ENCODE results near the gene APOA1. TPM values are rescaled to one million over a fixed set of nuclear protein-coding genes. Genes with fewer than 3 reads are reported as not detected.

APOA1 gene
- total and polyA plus RNA-seq, 2 donors (not counting 3 experiments of a cell fraction or from before 2014, with no cell fraction given) = not detected

DNA sequence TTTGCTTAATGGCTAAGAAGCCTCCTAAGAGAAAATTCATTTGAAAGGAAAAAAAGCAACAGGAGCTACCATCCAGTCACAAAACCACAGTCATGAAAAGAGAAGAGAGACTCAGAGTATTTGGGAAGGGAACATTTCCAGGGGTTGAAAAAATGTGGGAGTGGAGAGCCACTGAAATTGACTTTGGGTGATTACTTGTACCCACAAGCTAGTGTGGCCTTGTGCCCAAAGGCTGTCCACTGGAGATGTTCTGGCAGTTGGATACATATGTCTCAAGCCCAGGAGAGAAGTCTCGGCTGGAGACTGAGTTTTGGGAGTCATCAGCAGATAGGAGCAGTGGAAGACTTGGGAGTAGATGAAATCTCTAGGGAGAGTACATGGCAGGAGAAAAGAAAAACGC is 42.6 kb downstream of the APOA1 start:
- no TSS peak for BruUV-seq (replicated peaks)
- H3K4me3 ChIP-seq (replicated peaks in 1 of 3; ENCODE audit: insufficient read depth in 1 of 3, low read depth in 1 of 3, low read length in 3 of 3) = no peak overlapping the region
- H3K9me1 ChIP-seq (replicated peaks; ENCODE audit: control insufficient read depth, extremely low read depth, insufficient read depth, low read length) = no peaks in the 10 kb centered on the region
- no peaks in the 10 kb centered on the region for H4K20me1 ChIP-seq (replicated peaks; ENCODE audit: control insufficient read depth, extremely low read depth, insufficient read depth, low read length)
- no peak for FAIRE-seq
- H2AFZ ChIP-seq (ENCODE audit: low read depth, low read length) = no peak overlapping the region
- no peaks in the 10 kb centered on the region for H3K4me1 ChIP-seq (ENCODE audit: control insufficient read depth, extremely low read depth, insufficient read depth, low read length)
- H3K9me3 ChIP-seq (replicated peaks; ENCODE audit: control insufficient read depth, insufficient read depth, low read length) = no peaks in the 10 kb centered on the region
- H3K36me3 ChIP-seq (ENCODE audit: control insufficient read depth in 2 of 2, extremely low read depth in 1 of 2, insufficient read depth in 2 of 2, low read length in 2 of 2) = no peaks in the 10 kb centered on the region
- CTCF ChIA-PET = interaction anchor here (1.1 kb wide), 1 partner anchor 15 kb away, joined by 3 read pairs; no protein-coding TSS in a partner anchor
- no peak overlapping the region for H3K4me2 ChIP-seq (ENCODE audit: insufficient read depth, low read length)
- no peak for DNase-seq (ENCODE audit: low read depth, low spot score)
- TF ChIP-seq MAX (IDR thresholded peaks at IDR 0.05; ENCODE audit: insufficient read depth, insufficient read length) (no peak), POLR2A (IDR thresholded peaks at IDR 0.05; ENCODE audit: low read depth, low read length) (no peak), JUN (IDR thresholded peaks at IDR 0.05; ENCODE audit: borderline replicate concordance, insufficient read depth, insufficient read length, low read depth) (no peak), GATA2 (IDR thresholded peaks at IDR 0.05; ENCODE audit: insufficient read depth, insufficient read length, low read depth, low read length) (no peak), CTCF (IDR thresholded peaks at IDR 0.05; ENCODE audit: extremely low read depth in 1 of 2, insufficient read depth in 1 of 2, low read depth in 1 of 2, low read length in 2 of 2) (no peak), FOS (IDR thresholded peaks at IDR 0.05; ENCODE audit: borderline replicate concordance, insufficient read depth, low read length) (no peak), EZH2 (IDR thresholded peaks at IDR 0.05; ENCODE audit: borderline replicate concordance, low read depth, low read length, severe bottlenecking) (no peak), POLR2AphosphoS5 (IDR thresholded peaks at IDR 0.05; ENCODE audit: insufficient read depth, low read depth, low read length) (no peak), MYC (IDR thresholded peaks at IDR 0.05; ENCODE audit: low read depth, low read length) (no peak)
- H3K27me3 ChIP-seq (ENCODE audit: control insufficient read depth in 2 of 2, insufficient read depth in 2 of 2, low read length in 2 of 2) = peaks cover 4 to 5% of the 10 kb centered on the region in 2 experiments
- no peak overlapping the region for H3K27ac ChIP-seq (ENCODE audit: insufficient read depth, low read depth, low read length)
- no peaks in the 10 kb centered on the region for H3K79me2 ChIP-seq (ENCODE audit: control insufficient read depth, insufficient read depth, low read length)
- H3K9ac ChIP-seq (replicated peaks; ENCODE audit: extremely low read depth, insufficient read depth, low read length) = no peak overlapping the region
- intact Hi-C loops (cut with micrococcal nuclease) (loop anchor here (5.0 kb wide), 1 partner anchor 72 kb away; no protein-coding TSS in a partner anchor), dilution Hi-C loops (cut with MboI; ENCODE audit: extremely low pct_ligation_motif_present, low sequenced_read_pairs) (no loop called here)
- POLR2A ChIA-PET = no interaction called here

Measured in endothelial cell of umbilical vein (primary cell).